Hepatocyte (in vitro differentiated cells): ENCODE measurements around the gene PKNOX2. TPM values are rescaled to one million over a fixed set of nuclear protein-coding genes. Genes with fewer than 3 reads are reported as not detected.

Experiments
- DNase-seq: peaks from one replicate; pipeline ENCODE4 v3.0.0-alpha.2; 2016; ENCODE audit warnings: low spot score
- H2AFZ ChIP-seq: fragments of 200-600 bp; sonication (generic); 2 replicates; pipeline ENCODE4 v1.6.0; 2016; ENCODE audit warnings: antibody characterized with exemption, mild to moderate bottlenecking
- H3K27ac ChIP-seq: fragments of 200-600 bp; sonication (generic); 2 replicates; pipeline ENCODE4 v1.5.1; 2016; ENCODE audit warnings: mild to moderate bottlenecking
- H3K27me3 ChIP-seq: fragments of 200-600 bp; sonication (generic); 2 replicates; pipeline ENCODE4 v1.6.1; 2016
- H3K36me3 ChIP-seq: fragments of 200-600 bp; sonication (generic); replicated peaks from 2 replicates; pipeline ENCODE4 v1.5.1; 2016; ENCODE audit warnings: low read depth; ENCODE audit not compliant: insufficient read depth
- H3K4me1 ChIP-seq: fragments of 200-600 bp; sonication (generic); 2 replicates; pipeline ENCODE4 v1.5.1; 2016; ENCODE audit warnings: mild to moderate bottlenecking, moderate library complexity; ENCODE audit not compliant: insufficient read depth
- H3K4me2 ChIP-seq: fragments of 200-600 bp; sonication (generic); 2 replicates; pipeline ENCODE4 v1.6.0; 2016
- H3K4me3 ChIP-seq: fragments of 200-600 bp; sonication (generic); 2 replicates; pipeline ENCODE4 v1.5.1; 2016; ENCODE audit warnings: mild to moderate bottlenecking
- H3K79me2 ChIP-seq: fragments of 200-600 bp; sonication (generic); 2 replicates; pipeline ENCODE4 v1.6.0; 2017; ENCODE audit warnings: mild to moderate bottlenecking
- H3K9me2 ChIP-seq: fragments of 200-600 bp; sonication (generic); replicated peaks from 2 replicates; pipeline ENCODE4 v1.6.0; 2017; ENCODE audit warnings: mild to moderate bottlenecking; ENCODE audit not compliant: insufficient read depth
- H3K9me3 ChIP-seq: fragments of 200-600 bp; sonication (generic); 2 replicates; pipeline ENCODE4 v1.5.1; 2016; ENCODE audit warnings: low read depth, mild to moderate bottlenecking
- H4K20me1 ChIP-seq: fragments of 200-600 bp; sonication (generic); 2 replicates; pipeline ENCODE4 v1.6.0; 2016; ENCODE audit warnings: mild to moderate bottlenecking; ENCODE audit not compliant: insufficient read depth, poor library complexity, severe bottlenecking
- EZH2 ChIP-seq: fragments of 200-600 bp; sonication (generic); IDR thresholded peaks from 2 replicates; pipeline ENCODE4 v1.6.1; 2016; ENCODE audit warnings: antibody characterized with exemption, mild to moderate bottlenecking, borderline replicate concordance
- EZH2phosphoT487 ChIP-seq: fragments of 200-600 bp; sonication (generic); IDR thresholded peaks from one replicate; pipeline ENCODE4 v1.6.1; 2018; ENCODE audit warnings: antibody characterized with exemption, mild to moderate bottlenecking, low read depth, moderate library complexity; ENCODE audit not compliant: unreplicated experiment, severe bottlenecking
- WGBS: methylation state at CpG from one replicate; pipeline ENCODE4 v1.1.6; 2016; ENCODE audit warnings: low lambda C conversion rate; ENCODE audit errors: missing lambda C conversion rate; 5-methylcytosine and 5-hydroxymethylcytosine counted together
- polyA plus RNA-seq: library from polyadenylated mRNA; unstranded; fragments of >200 nt; fragmentation: Nextera tagmentation; extraction: Ambion mirVana; gene quantifications from 2 replicates; pipeline ENCODE4 v1.2.1, GENCODE V29; 2016
- total RNA-seq: library from RNA; depleted of rRNA; stranded (reverse); fragments of >200 nt; gene quantifications from 2 replicates; pipeline ENCODE4 v1.2.3, GENCODE V29; 2014
- TF ChIP-seq, protein P1 (sequence below): fragments of 200-600 bp; sonication (generic); IDR thresholded peaks from 2 replicates; pipeline ENCODE4 v1.5.1; 2016; ENCODE audit warnings: antibody characterized with exemption, mild to moderate bottlenecking; ENCODE audit not compliant: poor library complexity

Gene PKNOX2
- total and polyA plus RNA-seq, 2 experiments from 2014 or later, result 3.0 to 3.1 TPM

DNA sequence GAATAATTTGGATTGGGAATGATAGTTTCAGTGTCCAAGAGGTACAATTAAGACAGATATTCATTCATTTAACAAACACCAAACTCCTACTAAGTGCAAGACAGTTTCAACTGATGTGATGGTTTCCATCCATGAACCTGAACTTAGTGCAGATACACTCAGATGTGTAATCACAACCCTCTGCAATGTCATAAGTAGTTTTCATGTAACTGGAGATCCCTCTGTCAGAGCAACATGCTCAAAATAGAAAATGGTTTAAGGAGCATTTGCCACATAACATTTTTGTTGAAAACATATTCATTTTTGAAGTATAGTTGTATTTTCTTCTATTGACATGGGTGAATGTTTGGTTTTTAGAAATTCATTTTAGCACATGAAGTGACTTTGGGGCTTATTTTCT, 16.5 kb upstream of the PKNOX2 start:
- Histone ChIP-seq H3K27ac (no peak overlapping the region), H3K4me1 (no peaks in the 10 kb centered on the region), H3K9me2 (no peaks in the 10 kb centered on the region), H2AFZ (no peak overlapping the region), H3K27me3 (no peaks in the 10 kb centered on the region), H3K4me3 (no peak overlapping the region), H3K79me2 (no peaks in the 10 kb centered on the region), H4K20me1 (no peaks in the 10 kb centered on the region), H3K36me3 (no peaks in the 10 kb centered on the region), H3K4me2 (no peak overlapping the region), H3K9me3 (no peaks in the 10 kb centered on the region)
- no peak for DNase-seq
- TF ChIP-seq, protein P1, sequence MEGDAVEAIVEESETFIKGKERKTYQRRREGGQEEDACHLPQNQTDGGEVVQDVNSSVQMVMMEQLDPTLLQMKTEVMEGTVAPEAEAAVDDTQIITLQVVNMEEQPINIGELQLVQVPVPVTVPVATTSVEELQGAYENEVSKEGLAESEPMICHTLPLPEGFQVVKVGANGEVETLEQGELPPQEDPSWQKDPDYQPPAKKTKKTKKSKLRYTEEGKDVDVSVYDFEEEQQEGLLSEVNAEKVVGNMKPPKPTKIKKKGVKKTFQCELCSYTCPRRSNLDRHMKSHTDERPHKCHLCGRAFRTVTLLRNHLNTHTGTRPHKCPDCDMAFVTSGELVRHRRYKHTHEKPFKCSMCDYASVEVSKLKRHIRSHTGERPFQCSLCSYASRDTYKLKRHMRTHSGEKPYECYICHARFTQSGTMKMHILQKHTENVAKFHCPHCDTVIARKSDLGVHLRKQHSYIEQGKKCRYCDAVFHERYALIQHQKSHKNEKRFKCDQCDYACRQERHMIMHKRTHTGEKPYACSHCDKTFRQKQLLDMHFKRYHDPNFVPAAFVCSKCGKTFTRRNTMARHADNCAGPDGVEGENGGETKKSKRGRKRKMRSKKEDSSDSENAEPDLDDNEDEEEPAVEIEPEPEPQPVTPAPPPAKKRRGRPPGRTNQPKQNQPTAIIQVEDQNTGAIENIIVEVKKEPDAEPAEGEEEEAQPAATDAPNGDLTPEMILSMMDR, result no peak
- TF ChIP-seq EZH2phosphoT487 (no peak), EZH2 (no peak)

DNA sequence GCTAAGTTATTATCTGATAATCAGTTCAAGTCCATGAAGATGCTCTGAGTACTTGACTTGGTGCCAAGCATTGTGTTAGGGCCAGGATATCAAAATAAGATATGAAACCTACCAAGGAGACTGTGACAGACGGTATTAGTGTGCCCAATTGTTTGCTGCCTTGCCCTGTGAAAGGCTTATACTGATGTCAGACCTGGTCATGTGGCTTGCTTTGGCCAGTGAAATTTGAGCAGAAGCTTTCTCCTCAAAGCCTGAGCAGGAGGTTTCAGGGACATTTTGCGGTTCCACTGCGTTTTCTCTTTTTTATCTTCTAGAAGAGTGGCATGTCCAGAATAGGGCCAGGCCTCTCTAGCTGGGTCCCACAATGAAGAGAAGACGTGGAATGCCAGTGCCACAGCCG, 15.8 kb upstream of the PKNOX2 start:
- no peaks in the 10 kb centered on the region for H3K79me2 ChIP-seq
- no peaks in the 10 kb centered on the region for H3K4me1 ChIP-seq
- H3K4me3 ChIP-seq, result no peak overlapping the region
- H2AFZ ChIP-seq, result no peak overlapping the region
- TF ChIP-seq EZH2 (no peak), EZH2phosphoT487 (no peak)
- TF ChIP-seq, protein P1, result no peak
- no peaks in the 10 kb centered on the region for H4K20me1 ChIP-seq
- H3K27ac ChIP-seq, result no peak overlapping the region
- H3K9me2 ChIP-seq, result no peaks in the 10 kb centered on the region
- DNase-seq, result no peak
- no peaks in the 10 kb centered on the region for H3K27me3 ChIP-seq
- H3K9me3 ChIP-seq, result no peaks in the 10 kb centered on the region
- WGBS, result 82% methylated on average over 5 of the region's 5 CpGs
- no peaks in the 10 kb centered on the region for H3K36me3 ChIP-seq
- H3K4me2 ChIP-seq, result no peak overlapping the region

DNA sequence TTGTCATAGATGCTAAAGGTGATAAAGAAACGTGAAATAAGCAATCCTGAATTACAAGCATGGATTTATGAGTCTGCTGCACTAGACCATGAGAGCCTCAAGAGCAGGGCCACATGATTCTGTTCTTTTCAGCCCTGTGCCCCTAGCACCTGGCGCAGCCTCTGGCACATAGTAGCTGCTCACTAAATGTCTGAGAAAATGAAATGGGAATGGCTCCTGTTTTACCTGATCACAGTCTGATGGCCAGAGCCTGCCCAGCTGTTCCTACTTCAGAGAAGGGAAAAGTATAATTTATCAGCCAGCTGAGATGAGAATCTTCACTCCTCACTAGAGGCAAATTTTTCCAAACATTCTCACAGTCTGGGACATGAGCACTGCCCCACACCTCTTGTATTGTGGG, 10.7 kb upstream of the PKNOX2 start:
- H3K9me2 ChIP-seq, result no peaks in the 10 kb centered on the region
- H3K36me3 ChIP-seq, result no peaks in the 10 kb centered on the region
- no peaks in the 10 kb centered on the region for H3K9me3 ChIP-seq
- H3K4me2 ChIP-seq, result no peak overlapping the region
- DNase-seq, result no peak
- TF ChIP-seq EZH2phosphoT487, result no peak
- TF ChIP-seq EZH2, result no peak
- TF ChIP-seq, protein P1, result no peak
- no peaks in the 10 kb centered on the region for H4K20me1 ChIP-seq
- 76% methylated on average over 2 of the region's 2 CpGs for WGBS
- no peak overlapping the region for H3K4me3 ChIP-seq
- H3K27ac ChIP-seq, result no peak overlapping the region
- no peak overlapping the region for H2AFZ ChIP-seq
- no peaks in the 10 kb centered on the region for H3K27me3 ChIP-seq
- H3K4me1 ChIP-seq, result no peaks in the 10 kb centered on the region
- H3K79me2 ChIP-seq, result no peaks in the 10 kb centered on the region
